SK-N-SH treated with all-trans-retinoic acid at 6 μM for 48 hours (cell line): Measurements from ENCODE around the gene PYGL.

Experiments
- ATAC-seq: fragments of 200-7000 bp; cut with Tn5 transposase; 3 replicates; pipeline ENCODE4 v1.9.1; 2020; ENCODE audit warnings: mild to moderate bottlenecking, moderate library complexity
- ARNTL ChIP-seq: fragments of 450-650 bp; formaldehyde crosslinking; IDR thresholded peaks from 2 replicates; pipeline ENCODE4 v1.5.0; 2020; ENCODE audit warnings: low read depth, mild to moderate bottlenecking, moderate library complexity, borderline replicate concordance
- BACH2 ChIP-seq: fragments of 250-450 bp; sonication (Bioruptor Pico); IDR thresholded peaks from 2 replicates; pipeline ENCODE4 v1.9.0; 2021; ENCODE audit warnings: mild to moderate bottlenecking, borderline replicate concordance
- CREB5 ChIP-seq: fragments of 250-450 bp; sonication (Bioruptor Pico); IDR thresholded peaks from 2 replicates; pipeline ENCODE4 v1.5.1; 2020; ENCODE audit warnings: low read depth, mild to moderate bottlenecking, moderate library complexity
- CSRNP3 ChIP-seq: fragments of 250-450 bp; sonication (Bioruptor Pico); IDR thresholded peaks from 2 replicates; pipeline ENCODE4 v1.5.1; 2021; ENCODE audit warnings: mild to moderate bottlenecking, moderate library complexity
- ESRRG ChIP-seq: fragments of 250-450 bp; sonication (Bioruptor Pico); IDR thresholded peaks from 2 replicates; pipeline ENCODE4 v1.6.1; 2021; ENCODE audit warnings: mild to moderate bottlenecking
- ISL1 ChIP-seq: fragments of 250-450 bp; sonication (Bioruptor Pico); IDR thresholded peaks from 2 replicates; pipeline ENCODE4 v2.1.2; 2022; ENCODE audit warnings: mild to moderate bottlenecking, moderate library complexity
- OSR1 ChIP-seq: fragments of 250-450 bp; sonication (Bioruptor Pico); IDR thresholded peaks from 2 replicates; pipeline ENCODE4 v1.8.0; 2022; ENCODE audit warnings: moderate library complexity, mild to moderate bottlenecking, inconsistent platforms
- POU6F1 ChIP-seq: fragments of 250-450 bp; sonication (Bioruptor Pico); IDR thresholded peaks from 2 replicates; pipeline ENCODE4 v1.8.0; 2021; ENCODE audit warnings: low read depth, mild to moderate bottlenecking, moderate library complexity, borderline replicate concordance
- PPARA ChIP-seq: fragments of 250-450 bp; sonication (Bioruptor Pico); IDR thresholded peaks from 2 replicates; pipeline ENCODE4 v1.5.0; 2020; ENCODE audit warnings: mild to moderate bottlenecking, borderline replicate concordance
- RARB ChIP-seq: fragments of 250-450 bp; sonication (Bioruptor Pico); IDR thresholded peaks from 2 replicates; pipeline ENCODE4 v1.8.0; 2021; ENCODE audit warnings: mild to moderate bottlenecking, moderate library complexity
- SNAI2 ChIP-seq: fragments of 250-450 bp; sonication (Bioruptor Pico); IDR thresholded peaks from 2 replicates; pipeline ENCODE4 v1.5.0; 2020; ENCODE audit warnings: mild to moderate bottlenecking, moderate library complexity
- TCF4 ChIP-seq: fragments of 250-450 bp; sonication (Bioruptor Pico); IDR thresholded peaks from 2 replicates; pipeline ENCODE4 v1.8.0; 2021; ENCODE audit warnings: mild to moderate bottlenecking, moderate library complexity, borderline replicate concordance
- TOX ChIP-seq: fragments of 250-450 bp; sonication (Bioruptor Pico); IDR thresholded peaks from 2 replicates; pipeline ENCODE4 v1.8.0; 2021; ENCODE audit warnings: mild to moderate bottlenecking, moderate library complexity, borderline replicate concordance
- TSHZ2 ChIP-seq: fragments of 250-450 bp; sonication (Bioruptor Pico); IDR thresholded peaks from 2 replicates; pipeline ENCODE4 v1.5.0; 2020; ENCODE audit warnings: mild to moderate bottlenecking, moderate library complexity
- ZC3H10 ChIP-seq: fragments of 250-450 bp; sonication (Bioruptor Pico); IDR thresholded peaks from 2 replicates; pipeline ENCODE4 v1.5.1; 2021; ENCODE audit warnings: mild to moderate bottlenecking, moderate library complexity
- ZFP3 ChIP-seq: fragments of 250-450 bp; sonication (Bioruptor Pico); IDR thresholded peaks from 2 replicates; pipeline ENCODE4 v1.5.0; 2020; ENCODE audit warnings: mild to moderate bottlenecking, moderate library complexity
- ZFP30 ChIP-seq: fragments of 450-650 bp; formaldehyde crosslinking; IDR thresholded peaks from 2 replicates; pipeline ENCODE4 v1.5.0; 2022; ENCODE audit warnings: mild to moderate bottlenecking, moderate library complexity
- ZNF70 ChIP-seq: fragments of 450-650 bp; formaldehyde crosslinking; IDR thresholded peaks from 2 replicates; pipeline ENCODE4 v1.5.0; 2020; ENCODE audit warnings: mild to moderate bottlenecking, moderate library complexity
- ZNF8 ChIP-seq: fragments of 450-650 bp; formaldehyde crosslinking; IDR thresholded peaks from 2 replicates; pipeline ENCODE4 v1.5.0; 2020; ENCODE audit warnings: mild to moderate bottlenecking, moderate library complexity

PYGL gene

GRCh38 chr14:50974118-50974517 lies 29.8 kb upstream of the PYGL start (continued):
- no peak for TF ChIP-seq CREB5
- TF ChIP-seq OSR1 (CRISPR knock-in tag): no peak
- no peak for TF ChIP-seq ARNTL (CRISPR knock-in tag)
- no peak for TF ChIP-seq ZFP3
- TF ChIP-seq TCF4 (CRISPR knock-in tag): no peak
- TF ChIP-seq ZNF8 (CRISPR knock-in tag): no peak
- TF ChIP-seq RARB (CRISPR knock-in tag): no peak
- TF ChIP-seq POU6F1 (CRISPR knock-in tag): no peak
- no peak for TF ChIP-seq CSRNP3 (CRISPR knock-in tag)
- TF ChIP-seq PPARA (CRISPR knock-in tag): no peak

- no peak for TF ChIP-seq ZNF8 (CRISPR knock-in tag)
- TF ChIP-seq TCF4 (CRISPR knock-in tag): no peak
- no peak for TF ChIP-seq ZNF70
- no peak for TF ChIP-seq ESRRG (CRISPR knock-in tag)
- TF ChIP-seq TSHZ2 (CRISPR knock-in tag): no peak
- no peak for TF ChIP-seq SNAI2 (CRISPR knock-in tag)
- no peak for TF ChIP-seq BACH2 (CRISPR knock-in tag)
- no peak for TF ChIP-seq OSR1 (CRISPR knock-in tag)
- TF ChIP-seq ZFP30 (CRISPR knock-in tag): no peak
- no peak for TF ChIP-seq ARNTL (CRISPR knock-in tag)
- no peak for TF ChIP-seq PPARA (CRISPR knock-in tag)
- TF ChIP-seq TOX (CRISPR knock-in tag): no peak
- TF ChIP-seq ZC3H10: no peak
- no peak for ATAC-seq
These were observed 28.5 kb upstream of the PYGL start for GRCh38 chr14:50972734-50973133.

GRCh38 chr14:50970886-50971781 lies 26.9 kb upstream of the PYGL start:
- peak; percentile 47; the same call in 1 of the 3 replicates for ATAC-seq
- TF ChIP-seq RARB (CRISPR knock-in tag): no peak
- peak; percentile 93 for TF ChIP-seq TCF4 (CRISPR knock-in tag)
- TF ChIP-seq ISL1 (CRISPR knock-in tag): no peak; the same call in 1 of the 2 replicates
- TF ChIP-seq TOX (CRISPR knock-in tag): no peak
- 0 out of 2 replicates have a peak, but pooled peaks have one; percentile 47 for TF ChIP-seq TSHZ2 (CRISPR knock-in tag)
- TF ChIP-seq ZFP3: peak; percentile 71
